ENCODE results near the gene LENG8. TPM values are rescaled to one million over a fixed set of nuclear protein-coding genes. Genes with fewer than 3 reads are reported as not detected.

LENG8 gene
- total and polyA plus RNA-seq, 12 donors, result 17.4 to 725 (median 90.8) TPM

DNA sequence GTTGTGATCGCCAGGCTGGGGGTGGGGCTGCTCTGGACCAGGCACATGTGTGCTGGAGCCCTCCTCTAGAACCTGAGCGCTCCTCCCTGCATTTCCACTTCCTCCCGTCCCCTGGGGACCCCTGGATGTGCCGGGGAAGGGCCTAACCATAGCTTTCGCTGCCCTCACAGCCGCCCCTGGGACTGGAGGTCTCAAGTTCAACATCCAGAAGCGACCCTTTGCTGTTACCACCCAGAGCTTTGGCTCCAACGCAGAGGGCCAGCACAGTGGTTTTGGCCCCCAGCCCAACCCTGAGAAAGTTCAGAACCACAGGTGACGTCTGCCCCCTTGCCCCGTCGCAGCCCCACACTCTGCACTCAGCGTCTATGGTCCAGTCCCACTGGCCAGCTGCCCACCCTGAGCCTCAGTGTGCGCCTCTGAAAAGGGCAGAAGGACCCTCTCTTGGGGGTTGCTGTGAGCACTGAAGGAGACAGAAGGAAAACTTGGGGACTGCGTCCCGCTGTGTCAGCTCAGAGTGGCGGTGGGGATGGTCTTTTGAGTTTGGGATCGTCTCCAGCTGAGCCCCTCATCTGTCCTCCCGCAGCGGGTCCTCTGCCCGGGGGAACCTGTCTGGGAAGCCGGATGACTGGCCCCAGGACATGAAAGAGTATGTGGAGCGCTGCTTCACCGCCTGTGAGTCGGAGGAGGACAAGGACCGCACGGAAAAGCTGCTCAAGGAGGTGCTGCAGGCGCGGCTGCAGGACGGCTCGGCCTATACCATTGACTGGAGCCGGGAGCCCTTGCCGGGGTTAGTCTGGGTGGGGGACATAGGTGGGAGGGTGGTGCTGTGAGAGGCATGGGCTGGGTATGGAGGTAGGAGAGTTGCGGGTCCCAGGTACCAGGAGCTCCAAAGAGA is 6.0 kb downstream of the LENG8 start:
- no peak for DNase-seq
- TF ChIP-seq CTCF (IDR thresholded peaks at IDR 0.05) (no peak), POLR2A (IDR thresholded peaks at IDR 0.05) (no peak)
- H3K4me1 ChIP-seq (replicated peaks in 1 of 2), result peaks cover 11 to 23% of the 10 kb centered on the region in 2 donors
- intact Hi-C loops (cut with DNase I), result no loop called here
- peaks cover 0 to 90% of the 10 kb centered on the region in 2 donors for H3K36me3 ChIP-seq (replicated peaks in 1 of 2)
- H3K27ac ChIP-seq, result no peak overlapping the region
- WGBS, 4 donors, result 91 to 97% (median 92%) methylated on average over 21 to 33 of the region's 33 CpGs
- H3K27me3 ChIP-seq, result no peaks in the 10 kb centered on the region
- no peak overlapping the region for H3K4me3 ChIP-seq
- no peaks in the 10 kb centered on the region for H3K9me3 ChIP-seq (replicated peaks in 1 of 3)

GRCh38 chr19:54455786-54456422 is 6.9 kb downstream of the LENG8 start:
- Histone ChIP-seq H3K27ac (no peak overlapping the region), H3K9me3 (replicated peaks in 1 of 3) (no peaks in the 10 kb centered on the region), H3K4me3 (no peak overlapping the region), H3K27me3 (no peaks in the 10 kb centered on the region), H3K4me1 (replicated peaks in 1 of 2) (peaks cover 4 to 17% of the 10 kb centered on the region in 2 donors), H3K36me3 (replicated peaks in 1 of 2) (peaks cover 0 to 99% of the 10 kb centered on the region in 2 donors)
- 93 to 94% (median 93%) methylated on average over 33 to 40 of the region's 40 CpGs for WGBS, 4 donors
- intact Hi-C loops (cut with DNase I), result no loop called here
- DNase-seq, result no peak
- TF ChIP-seq CTCF (IDR thresholded peaks at IDR 0.05) (no peak), POLR2A (IDR thresholded peaks at IDR 0.05) (no peak)

DNA sequence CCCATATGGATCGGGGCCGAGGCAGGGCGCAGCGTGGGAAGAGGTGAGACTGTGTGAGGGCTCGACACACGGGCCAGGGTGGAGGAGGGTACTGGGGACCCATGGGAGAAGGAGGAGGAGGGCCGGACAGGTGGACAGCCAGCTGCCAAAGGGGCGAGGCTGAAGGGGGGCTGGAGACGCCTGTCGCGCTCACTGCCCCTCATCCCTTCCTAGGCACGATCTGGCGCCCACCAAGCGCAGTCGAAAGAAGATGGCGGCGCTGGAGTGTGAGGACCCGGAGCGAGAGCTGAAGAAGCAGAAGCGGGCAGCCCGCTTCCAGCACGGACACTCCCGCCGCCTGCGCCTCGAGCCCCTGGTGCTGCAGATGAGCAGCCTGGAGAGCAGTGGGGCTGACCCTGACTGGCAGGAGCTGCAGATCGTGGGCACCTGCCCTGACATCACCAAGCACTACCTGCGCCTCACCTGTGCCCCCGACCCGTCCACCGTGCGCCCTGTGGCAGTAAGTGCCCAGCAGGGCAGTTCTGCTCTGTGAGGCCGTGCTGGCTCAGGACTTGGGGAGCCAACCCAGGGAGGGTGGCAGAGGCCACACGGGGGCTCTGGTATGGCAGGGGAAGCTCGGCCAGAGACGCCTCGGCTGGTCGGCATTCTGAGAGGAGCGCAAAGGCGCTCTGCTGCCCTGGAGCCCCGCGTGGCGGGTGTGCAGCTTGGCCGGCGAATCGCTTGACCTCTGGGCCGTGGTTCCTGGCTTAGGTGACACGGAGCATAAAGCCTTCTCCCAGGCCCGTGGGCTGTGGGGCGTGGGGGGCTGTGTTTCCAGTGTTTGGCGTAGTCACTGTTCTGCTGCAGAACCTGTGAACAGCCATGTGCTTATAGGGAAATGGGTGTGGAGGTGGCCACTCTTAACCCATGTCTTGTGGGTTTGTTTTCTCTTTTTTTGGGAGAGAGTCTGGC is 7.7 kb downstream of the LENG8 start:
- H3K27me3 ChIP-seq, result no peaks in the 10 kb centered on the region
- no peak overlapping the region for H3K4me3 ChIP-seq
- WGBS, 4 donors, result 93 to 96% (median 93%) methylated on average over 30 to 51 of the region's 51 CpGs
- peaks cover 0 to 14% of the 10 kb centered on the region in 2 donors for H3K4me1 ChIP-seq (replicated peaks in 1 of 2)
- intact Hi-C loops (cut with DNase I), result no loop called here
- peaks cover 0 to 100% of the 10 kb centered on the region in 2 donors for H3K36me3 ChIP-seq (replicated peaks in 1 of 2)
- no peaks in the 10 kb centered on the region for H3K9me3 ChIP-seq (replicated peaks in 1 of 3)
- TF ChIP-seq CTCF (IDR thresholded peaks at IDR 0.05) (no peak), POLR2A (IDR thresholded peaks at IDR 0.05) (no peak)
- no peak overlapping the region for H3K27ac ChIP-seq
- no peak for DNase-seq

All from adrenal gland (tissue), 12 donors.